ENCODE results near the gene CPLX3. TPM values are rescaled to one million over a fixed set of nuclear protein-coding genes. Genes with fewer than 3 reads are reported as not detected.

The CPLX3 gene
- total RNA-seq, 4 donors from 2014 or later: not detected

GRCh38 chr15:74808840-74809229 lies 17.6 kb upstream of the CPLX3 start:
- no peaks in the 10 kb centered on the region for H3K9me3 ChIP-seq
- H3K4me1 ChIP-seq: peaks cover 4 to 24% (median 10%) of the 10 kb centered on the region in 4 donors
- in situ Hi-C loops (cut with MboI; ENCODE audit: low pct_ligation_motif_present in 1 of 4, low pct_unique_long_range_greater_than_20kb in 1 of 4, low sequenced_read_pairs in 3 of 4): no loop called here
- DNase-seq: no peak
- no peak overlapping the region for H3K4me3 ChIP-seq
- peak overlapping the region in 3 of 4 donors; percentile 34 to 47 (median 34) for H3K27ac ChIP-seq
- no peaks in the 10 kb centered on the region for H3K36me3 ChIP-seq
- no peak for TF ChIP-seq POLR2A (IDR thresholded peaks at IDR 0.05)
- no peak for TF ChIP-seq CTCF (IDR thresholded peaks at IDR 0.05)
- no peak for TF ChIP-seq POLR2AphosphoS5 (IDR thresholded peaks at IDR 0.05)
- intact Hi-C loops (cut with DNase I; ENCODE audit: low total_unique reads): no loop called here
- 62 to 71% methylated on average over 4 of the region's 4 CpGs for WGBS, 2 donors (ENCODE audit: low coverage in 1 of 2)
- no peaks in the 10 kb centered on the region for H3K27me3 ChIP-seq

- Histone ChIP-seq H3K27me3 (no peaks in the 10 kb centered on the region), H3K4me3 (no peak overlapping the region), H3K27ac (no peak overlapping the region), H3K9me3 (no peaks in the 10 kb centered on the region), H3K36me3 (no peaks in the 10 kb centered on the region), H3K4me1 (peaks cover 4 to 24% (median 10%) of the 10 kb centered on the region in 4 donors)
- in situ Hi-C loops (cut with MboI; ENCODE audit: low pct_ligation_motif_present in 1 of 4, low pct_unique_long_range_greater_than_20kb in 1 of 4, low sequenced_read_pairs in 3 of 4): no loop called here
- TF ChIP-seq POLR2AphosphoS5 (IDR thresholded peaks at IDR 0.05) (no peak), POLR2A (IDR thresholded peaks at IDR 0.05) (no peak), CTCF (IDR thresholded peaks at IDR 0.05) (no peak), EP300 (IDR thresholded peaks at IDR 0.05; ENCODE audit: low read depth) (no peak)
- DNase-seq: no peak
- 88 to 91% methylated on average over 5 of the region's 5 CpGs for WGBS, 2 donors (ENCODE audit: low coverage in 1 of 2)
- intact Hi-C loops (cut with DNase I; ENCODE audit: low total_unique reads): no loop called here
Measured at GRCh38 chr15:74809242-74809641, 17.2 kb upstream of the CPLX3 start.

GRCh38 chr15:74809956-74810355 lies 16.5 kb upstream of the CPLX3 start:
- DNase-seq: no peak
- intact Hi-C loops (cut with DNase I; ENCODE audit: low total_unique reads) (no loop called here), in situ Hi-C loops (cut with MboI; ENCODE audit: low pct_ligation_motif_present in 1 of 4, low pct_unique_long_range_greater_than_20kb in 1 of 4, low sequenced_read_pairs in 3 of 4) (no loop called here)
- Histone ChIP-seq H3K27ac (no peak overlapping the region), H3K27me3 (no peaks in the 10 kb centered on the region), H3K4me3 (no peak overlapping the region), H3K36me3 (no peaks in the 10 kb centered on the region), H3K4me1 (peaks cover 4 to 31% (median 13%) of the 10 kb centered on the region in 4 donors), H3K9me3 (no peaks in the 10 kb centered on the region)
- 83% methylated on average over 3 of the region's 3 CpGs; no CpG with 5 or more reads in 1 of the 2 donors for WGBS, 2 donors (ENCODE audit: low coverage in 1 of 2)
- TF ChIP-seq POLR2AphosphoS5 (IDR thresholded peaks at IDR 0.05) (no peak), POLR2A (IDR thresholded peaks at IDR 0.05) (no peak), EP300 (IDR thresholded peaks at IDR 0.05; ENCODE audit: low read depth) (no peak), CTCF (IDR thresholded peaks at IDR 0.05) (no peak)

GRCh38 chr15:74812533-74812932 lies 13.9 kb upstream of the CPLX3 start, which contains the start of gene LMAN1L:
TSS of gene LMAN1L (plus strand) at chr15:74812835. CDS start at chr15:74812855, 20 bp downstream.
- no peak for TF ChIP-seq CTCF (IDR thresholded peaks at IDR 0.05)
- peaks cover 22 to 50% (median 37%) of the 10 kb centered on the region in 4 donors for H3K4me1 ChIP-seq
- in situ Hi-C loops (cut with MboI; ENCODE audit: low pct_ligation_motif_present in 1 of 4, low pct_unique_long_range_greater_than_20kb in 1 of 4, low sequenced_read_pairs in 3 of 4) (no loop called here), intact Hi-C loops (cut with DNase I; ENCODE audit: low total_unique reads) (no loop called here)
- no peaks in the 10 kb centered on the region for H3K36me3 ChIP-seq
- 76% methylated on average over 12 of the region's 12 CpGs; no CpG with 5 or more reads in 1 of the 2 donors for WGBS, 2 donors (ENCODE audit: low coverage in 1 of 2)
- H3K4me3 ChIP-seq: no peak within 1 kb of the TSS
- DNase-seq: no peak
- no peaks in the 10 kb centered on the region for H3K9me3 ChIP-seq
- H3K27ac ChIP-seq: no peak within 1 kb of the TSS
- no peaks in the 10 kb centered on the region for H3K27me3 ChIP-seq
